GM19099 (cell line): ENCODE measurements around the gene CEBPG.

Source experiments
- POLR2A ChIP-seq: IDR thresholded peaks from 3 replicates; pipeline ENCODE4 v1.6.1; 2011; ENCODE audit warnings: low read depth; ENCODE audit not compliant: insufficient read length; ENCODE audit errors: extremely low read depth

The CEBPG gene

GRCh38 chr19:33410915-33411401 lies 37.4 kb downstream of the CEBPG start:
- no peak for TF ChIP-seq POLR2A

- TF ChIP-seq POLR2A, result no peak
Measured at GRCh38 chr19:33411621-33412180, 38.2 kb downstream of the CEBPG start.

GRCh38 chr19:33412601-33413425 lies 39.3 kb downstream of the CEBPG start:
- no peak for TF ChIP-seq POLR2A

GRCh38 chr19:33413426-33413725 lies 39.9 kb downstream of the CEBPG start:
- TF ChIP-seq POLR2A, result no peak

- TF ChIP-seq POLR2A, result no peak
Measured at GRCh38 chr19:33413868-33414666, 40.6 kb downstream of the CEBPG start.

DNA sequence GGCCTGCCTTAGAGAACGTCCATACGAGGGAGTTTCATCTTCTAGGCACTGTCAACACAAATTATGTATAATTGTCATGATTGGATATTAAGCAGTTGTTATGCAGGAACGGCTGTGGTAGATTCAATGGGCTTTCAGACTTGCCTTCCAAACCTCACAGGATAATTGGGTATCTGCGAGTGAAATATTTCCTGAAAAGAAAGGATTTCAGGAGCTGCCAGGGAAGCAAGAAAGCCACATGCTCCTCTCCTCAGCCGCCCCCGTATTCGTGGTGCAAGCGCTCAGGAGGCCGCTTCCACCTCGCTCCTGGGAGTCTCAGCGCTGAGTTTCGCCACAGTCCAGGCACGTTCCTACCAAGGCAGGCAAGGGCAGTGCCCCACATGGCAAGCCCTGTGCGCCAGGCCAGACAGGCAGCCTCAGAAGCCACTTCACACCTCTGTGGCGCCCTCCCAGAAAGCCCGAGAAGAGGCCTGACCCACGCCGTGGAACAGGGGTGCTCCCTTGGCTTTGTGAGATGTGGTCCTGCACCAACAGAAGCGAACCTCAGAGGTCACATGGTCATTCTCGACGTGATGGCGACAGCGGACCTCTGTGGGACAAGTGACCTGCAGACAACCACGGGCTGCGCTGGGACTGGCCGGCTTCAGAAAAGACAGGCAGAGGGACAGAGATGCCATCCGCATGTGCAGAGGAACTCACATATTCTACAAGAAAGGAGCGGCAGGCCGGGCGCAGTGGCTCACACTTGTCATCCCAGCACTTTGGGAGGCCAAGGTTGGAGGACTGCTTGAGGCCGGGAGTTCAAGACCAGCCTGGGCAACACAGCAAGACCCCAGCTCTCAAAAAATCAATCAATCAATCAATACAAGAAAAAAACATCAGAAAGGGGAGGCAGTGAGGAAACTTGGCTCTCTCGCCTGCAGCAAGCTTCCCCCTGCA lies 41.4 kb downstream of the CEBPG start:
- TF ChIP-seq POLR2A, result no peak

GRCh38 chr19:33416307-33417215 lies 43.1 kb downstream of the CEBPG start:
- no peak for TF ChIP-seq POLR2A

DNA sequence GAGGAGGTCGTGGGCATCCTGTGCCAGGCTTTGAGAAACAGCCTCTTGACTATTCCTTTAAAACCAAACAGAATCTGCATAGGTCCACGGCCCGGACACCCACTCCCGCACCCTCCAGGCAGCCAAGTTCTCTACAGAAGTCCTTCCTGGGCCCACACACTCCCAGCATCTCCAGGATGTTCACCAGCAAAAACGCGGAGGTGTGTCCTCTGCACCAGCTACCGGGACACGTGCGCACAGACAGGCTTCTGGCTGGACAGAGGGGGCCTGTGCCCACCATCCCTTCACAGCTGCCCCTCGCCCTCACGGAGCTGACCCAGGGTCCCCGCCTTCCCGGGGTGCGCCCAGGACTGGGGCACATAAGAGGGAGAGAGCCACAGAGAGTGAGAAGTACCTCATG lies 44.2 kb downstream of the CEBPG start:
- TF ChIP-seq POLR2A, result no peak

GRCh38 chr19:33418461-33418860 lies 45.0 kb downstream of the CEBPG start:
- no peak for TF ChIP-seq POLR2A

GRCh38 chr19:33418871-33419787 lies 45.6 kb downstream of the CEBPG start:
- TF ChIP-seq POLR2A, result no peak

- no peak for TF ChIP-seq POLR2A
Measured at GRCh38 chr19:33419788-33420130, 46.2 kb downstream of the CEBPG start.

- no peak for TF ChIP-seq POLR2A
Measured at GRCh38 chr19:33420821-33421220, 47.3 kb downstream of the CEBPG start.

DNA sequence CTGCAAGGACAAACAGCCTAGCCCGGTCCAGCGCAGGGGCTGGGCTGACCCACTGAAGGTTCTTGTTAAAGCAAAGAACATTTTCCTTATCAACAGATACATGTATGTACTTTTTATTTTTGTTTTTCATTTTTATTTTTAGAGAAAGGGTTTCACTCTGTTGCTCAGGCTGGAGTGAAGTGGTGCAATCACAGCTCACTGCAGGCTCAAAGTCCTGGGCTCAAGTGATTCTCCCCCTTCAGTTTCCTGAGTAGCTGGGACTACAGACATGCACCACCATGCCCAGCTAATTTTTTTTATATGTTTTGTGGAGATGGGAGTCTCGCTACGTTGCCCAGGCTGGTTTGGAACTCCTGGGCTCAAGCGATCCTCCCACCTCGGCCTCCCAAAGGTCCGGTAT lies 47.9 kb downstream of the CEBPG start:
- no peak for TF ChIP-seq POLR2A
